NOMO-1 treated with dmso at 0.1 percent for 144 hours (cell line): ENCODE data around the gene PPP6R3.
"Not testable (repeated sequence)": the region's sequence is repeated elsewhere in the genome, so short reads cannot be mapped to it uniquely, and the experiment has no call there.

Experiments used
- DNase-seq: peaks from one replicate; lab custom pipeline; 2025; ENCODE audit not compliant: unreplicated experiment; lab: John Stamatoyannopoulos, UW

The PPP6R3 gene

GRCh38 chr11:68460741-68461574 lies at the start of gene PPP6R3:
PPP6R3 (plus strand) TSS chr11:68460752; CDS start chr11:68537665, 76,913 bp downstream.
- DNase-seq = no peak

- DNase-seq = no peak
These were observed 49.0 kb upstream of the PPP6R3 start for GRCh38 chr11:68411501-68411991.

GRCh38 chr11:68412593-68413475 lies 47.7 kb upstream of the PPP6R3 start:
- DNase-seq = no peak

DNA sequence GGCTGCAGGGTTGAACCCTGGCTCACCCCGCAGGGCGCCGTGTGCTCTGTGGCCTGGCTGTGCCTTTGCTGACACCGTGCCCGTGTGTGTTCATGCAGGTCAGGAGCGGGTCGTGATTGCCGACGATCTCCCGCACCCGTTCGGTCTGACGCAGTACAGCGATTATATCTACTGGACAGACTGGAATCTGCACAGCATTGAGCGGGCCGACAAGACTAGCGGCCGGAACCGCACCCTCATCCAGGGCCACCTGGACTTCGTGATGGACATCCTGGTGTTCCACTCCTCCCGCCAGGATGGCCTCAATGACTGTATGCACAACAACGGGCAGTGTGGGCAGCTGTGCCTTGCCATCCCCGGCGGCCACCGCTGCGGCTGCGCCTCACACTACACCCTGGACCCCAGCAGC lies 47.0 kb upstream of the PPP6R3 start:
- DNase-seq = no peak

DNA sequence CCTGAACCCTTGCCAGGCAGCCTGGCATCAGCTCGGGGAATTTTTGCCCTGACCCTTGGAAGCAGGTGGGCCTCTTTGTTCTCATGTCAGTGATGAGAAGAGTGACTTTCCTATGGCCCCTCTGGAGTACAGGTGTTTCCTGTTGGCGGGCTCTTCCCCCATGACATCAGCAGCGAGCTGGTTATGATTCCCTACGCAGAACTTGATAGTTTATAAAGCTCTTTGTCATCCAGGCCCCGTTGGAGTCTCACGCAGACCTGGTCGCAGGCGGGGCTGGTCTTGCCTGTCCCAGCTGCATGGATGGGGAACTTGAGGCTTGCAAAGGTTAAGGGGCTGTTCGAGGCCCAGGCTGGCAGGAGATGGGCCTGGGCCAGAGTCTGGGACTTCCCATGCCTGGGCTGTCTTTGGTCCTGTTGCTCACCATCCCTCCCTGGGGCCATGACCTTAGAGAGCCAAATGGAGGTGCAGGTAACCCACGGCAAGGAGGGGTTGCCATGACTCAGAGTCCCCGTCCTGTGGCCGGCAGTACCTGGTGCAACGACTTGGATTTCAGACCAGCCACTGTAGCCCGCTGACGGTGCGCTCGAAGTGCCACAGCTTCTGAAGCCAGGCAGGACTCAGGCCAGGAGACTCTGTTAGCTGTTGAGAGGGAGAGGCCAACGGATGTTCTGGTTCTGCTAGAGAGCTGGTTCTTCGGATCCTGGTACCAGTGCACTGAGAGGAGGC lies 45.9 kb upstream of the PPP6R3 start:
- DNase-seq = no peak

GRCh38 chr11:68416070-68416578 lies 44.4 kb upstream of the PPP6R3 start:
- DNase-seq = no peak

DNA sequence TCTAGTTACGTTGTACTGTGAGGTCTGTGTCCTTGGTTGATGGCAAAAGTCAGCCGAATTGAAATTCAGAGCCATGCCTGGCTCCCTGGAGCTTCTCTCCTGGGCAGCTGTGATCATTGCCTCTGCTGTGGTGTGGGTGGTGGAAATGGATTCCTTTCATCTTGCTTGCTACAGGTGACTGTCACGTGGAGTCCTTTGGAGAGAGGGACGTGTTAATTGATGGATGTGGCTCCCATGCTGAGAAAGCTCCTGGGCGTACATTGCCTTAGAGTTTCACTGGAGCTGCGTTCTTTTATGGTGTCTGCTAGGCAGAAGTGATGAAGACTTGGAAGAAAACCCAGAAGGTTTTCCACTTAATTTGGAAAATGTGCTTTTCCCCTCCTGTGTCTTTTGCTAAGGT lies 41.9 kb upstream of the PPP6R3 start:
- no peak for DNase-seq

DNA sequence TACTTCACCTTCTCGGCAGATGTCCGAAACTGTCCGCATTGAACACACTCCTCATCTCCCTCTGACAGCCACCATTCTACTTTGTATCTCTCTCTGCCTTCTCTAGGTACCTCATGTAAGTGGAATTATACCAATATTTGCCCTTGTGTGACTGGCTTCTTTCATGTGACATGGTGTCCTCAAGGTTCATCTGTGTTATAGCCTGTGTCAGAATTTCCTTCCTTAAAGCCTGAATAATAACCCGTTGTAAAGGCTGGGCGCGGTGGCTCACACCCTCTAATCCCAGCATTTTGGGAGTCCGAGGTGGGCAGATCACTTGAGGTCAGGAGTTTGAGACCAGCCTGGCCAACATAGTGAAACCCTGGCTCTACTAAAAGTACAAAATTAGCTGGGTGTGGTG lies 40.4 kb upstream of the PPP6R3 start:
- no peak for DNase-seq

GRCh38 chr11:68423481-68423880 lies 37.1 kb upstream of the PPP6R3 start:
- no peak for DNase-seq

GRCh38 chr11:68424101-68424632 lies 36.4 kb upstream of the PPP6R3 start:
- no peak for DNase-seq

- no peak for DNase-seq
These were observed 35.3 kb upstream of the PPP6R3 start for GRCh38 chr11:68424981-68425865.

GRCh38 chr11:68425866-68426380 lies 34.6 kb upstream of the PPP6R3 start:
- no peak for DNase-seq

DNA sequence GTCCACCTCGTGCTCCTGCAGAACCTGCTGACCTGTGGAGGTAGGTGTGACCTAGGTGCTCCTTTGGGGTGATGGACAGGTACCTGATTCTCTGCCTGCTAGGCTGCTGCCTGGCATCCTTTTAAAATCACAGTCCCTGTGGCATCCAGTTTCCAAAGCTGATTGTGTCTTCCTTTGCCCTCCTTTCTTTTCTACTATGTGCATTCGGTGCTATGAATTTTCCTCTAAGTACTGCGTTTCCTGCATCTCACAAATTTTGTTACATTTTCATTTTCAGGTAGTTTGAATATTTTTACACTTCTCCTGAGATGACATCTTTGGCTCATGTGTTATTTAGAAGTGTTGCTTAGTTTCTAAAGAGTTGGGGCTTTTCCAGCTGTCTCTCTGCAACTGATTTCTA lies 30.9 kb upstream of the PPP6R3 start:
- DNase-seq = no peak

GRCh38 chr11:68430384-68430783 lies 30.2 kb upstream of the PPP6R3 start:
- DNase-seq = no peak

- DNase-seq = no peak
These were observed 29.8 kb upstream of the PPP6R3 start for GRCh38 chr11:68430801-68431200.

GRCh38 chr11:68431984-68432645 lies 28.4 kb upstream of the PPP6R3 start:
- DNase-seq = no peak

DNA sequence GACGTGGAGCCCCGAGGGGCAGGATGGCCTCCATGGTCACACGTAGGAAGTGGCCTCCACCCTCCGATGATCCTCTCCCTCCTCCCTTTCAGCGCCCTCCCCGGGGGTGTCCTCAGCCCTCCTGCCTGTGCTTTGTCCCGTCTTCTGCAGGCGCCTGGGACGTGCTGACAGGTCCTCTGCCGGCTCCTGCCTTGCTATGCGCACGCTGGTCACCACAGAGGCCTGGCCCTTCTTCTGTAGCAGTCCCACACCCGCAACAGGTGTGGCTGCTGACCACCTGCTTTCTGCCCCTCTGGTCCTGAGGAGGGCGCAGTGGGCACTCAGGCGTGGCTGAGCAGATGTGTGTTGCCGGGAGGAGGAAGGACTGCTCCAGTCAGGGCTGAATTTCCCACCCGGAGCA lies 27.7 kb upstream of the PPP6R3 start:
- no peak for DNase-seq

GRCh38 chr11:68433541-68433940 lies 27.0 kb upstream of the PPP6R3 start:
- no peak for DNase-seq

- DNase-seq = not testable (repeated sequence)
These were observed 26.4 kb upstream of the PPP6R3 start for GRCh38 chr11:68434159-68434558.
